ENCODE results near the gene SFMBT1. TPM values are rescaled to one million over a fixed set of nuclear protein-coding genes. Genes with fewer than 3 reads are reported as not detected.

SFMBT1 gene
- total RNA-seq, 1 experiment from 2014 or later = 3.0 TPM

- no peak for DNase-seq
- H2AFZ ChIP-seq (ENCODE audit: low read length) = no peak overlapping the region
- H3K4me1 ChIP-seq (ENCODE audit: low read length) = peaks cover 16% of the 10 kb centered on the region
- H3K79me2 ChIP-seq (ENCODE audit: low read length) = no peaks in the 10 kb centered on the region
- no peaks in the 10 kb centered on the region for H3K9me2 ChIP-seq (replicated peaks; ENCODE audit: insufficient read depth, low read length)
- H3K4me2 ChIP-seq (ENCODE audit: low read depth, low read length, poor library complexity, severe bottlenecking) = no peak overlapping the region
- H3K4me3 ChIP-seq (ENCODE audit: low read length) = no peak overlapping the region
- H3K9ac ChIP-seq (ENCODE audit: low read length) = no peak overlapping the region
- no peaks in the 10 kb centered on the region for H3K9me3 ChIP-seq (ENCODE audit: low read length)
- H3K36me3 ChIP-seq (ENCODE audit: insufficient read depth, low read length) = no peaks in the 10 kb centered on the region
- no peaks in the 10 kb centered on the region for H3K27me3 ChIP-seq (ENCODE audit: low read length)
- no peak overlapping the region for H3K27ac ChIP-seq (ENCODE audit: low read length)
- no peaks in the 10 kb centered on the region for H4K20me1 ChIP-seq (ENCODE audit: insufficient read depth, low read depth, low read length)
Measured at GRCh38 chr3:52926554-52926953, 119.3 kb downstream of the SFMBT1 start.

GRCh38 chr3:52925405-52926313 lies 120.2 kb downstream of the SFMBT1 start:
- peaks cover 12% of the 10 kb centered on the region for H3K4me1 ChIP-seq (ENCODE audit: low read length)
- H3K36me3 ChIP-seq (ENCODE audit: insufficient read depth, low read length) = no peaks in the 10 kb centered on the region
- H2AFZ ChIP-seq (ENCODE audit: low read length) = no peak overlapping the region
- no peak overlapping the region for H3K4me2 ChIP-seq (ENCODE audit: low read depth, low read length, poor library complexity, severe bottlenecking)
- H4K20me1 ChIP-seq (ENCODE audit: insufficient read depth, low read depth, low read length) = no peaks in the 10 kb centered on the region
- no peak overlapping the region for H3K27ac ChIP-seq (ENCODE audit: low read length)
- no peaks in the 10 kb centered on the region for H3K9me2 ChIP-seq (replicated peaks; ENCODE audit: insufficient read depth, low read length)
- H3K9ac ChIP-seq (ENCODE audit: low read length) = no peak overlapping the region
- no peak for DNase-seq
- no peaks in the 10 kb centered on the region for H3K9me3 ChIP-seq (ENCODE audit: low read length)
- no peaks in the 10 kb centered on the region for H3K79me2 ChIP-seq (ENCODE audit: low read length)
- H3K4me3 ChIP-seq (ENCODE audit: low read length) = no peak overlapping the region
- H3K27me3 ChIP-seq (ENCODE audit: low read length) = no peaks in the 10 kb centered on the region

- no peak overlapping the region for H2AFZ ChIP-seq (ENCODE audit: low read length)
- DNase-seq = no peak
- H3K27ac ChIP-seq (ENCODE audit: low read length) = no peak overlapping the region
- H3K4me1 ChIP-seq (ENCODE audit: low read length) = peaks cover 6% of the 10 kb centered on the region
- H3K79me2 ChIP-seq (ENCODE audit: low read length) = no peaks in the 10 kb centered on the region
- H4K20me1 ChIP-seq (ENCODE audit: insufficient read depth, low read depth, low read length) = no peaks in the 10 kb centered on the region
- H3K9me3 ChIP-seq (ENCODE audit: low read length) = no peaks in the 10 kb centered on the region
- H3K4me3 ChIP-seq (ENCODE audit: low read length) = no peak overlapping the region
- no peaks in the 10 kb centered on the region for H3K36me3 ChIP-seq (ENCODE audit: insufficient read depth, low read length)
- H3K4me2 ChIP-seq (ENCODE audit: low read depth, low read length, poor library complexity, severe bottlenecking) = no peak overlapping the region
- H3K27me3 ChIP-seq (ENCODE audit: low read length) = no peaks in the 10 kb centered on the region
- no peak overlapping the region for H3K9ac ChIP-seq (ENCODE audit: low read length)
- no peaks in the 10 kb centered on the region for H3K9me2 ChIP-seq (replicated peaks; ENCODE audit: insufficient read depth, low read length)
Measured at GRCh38 chr3:52923963-52924362, 121.9 kb downstream of the SFMBT1 start.

GRCh38 chr3:52920841-52921240 lies 125.0 kb downstream of the SFMBT1 start:
- peaks cover 6% of the 10 kb centered on the region for H3K4me1 ChIP-seq (ENCODE audit: low read length)
- no peaks in the 10 kb centered on the region for H3K36me3 ChIP-seq (ENCODE audit: insufficient read depth, low read length)
- H3K27me3 ChIP-seq (ENCODE audit: low read length) = no peaks in the 10 kb centered on the region
- no peaks in the 10 kb centered on the region for H4K20me1 ChIP-seq (ENCODE audit: insufficient read depth, low read depth, low read length)
- H3K9me3 ChIP-seq (ENCODE audit: low read length) = no peaks in the 10 kb centered on the region
- no peak overlapping the region for H3K9ac ChIP-seq (ENCODE audit: low read length)
- no peak overlapping the region for H3K4me2 ChIP-seq (ENCODE audit: low read depth, low read length, poor library complexity, severe bottlenecking)
- no peak overlapping the region for H3K27ac ChIP-seq (ENCODE audit: low read length)
- H3K79me2 ChIP-seq (ENCODE audit: low read length) = no peaks in the 10 kb centered on the region
- no peak overlapping the region for H3K4me3 ChIP-seq (ENCODE audit: low read length)
- DNase-seq = no peak
- H3K9me2 ChIP-seq (replicated peaks; ENCODE audit: insufficient read depth, low read length) = no peaks in the 10 kb centered on the region
- H2AFZ ChIP-seq (ENCODE audit: low read length) = no peak overlapping the region

GRCh38 chr3:52917044-52917443 lies 128.8 kb downstream of the SFMBT1 start:
- Histone ChIP-seq H3K4me1 (ENCODE audit: low read length) (no peaks in the 10 kb centered on the region), H3K9me2 (replicated peaks; ENCODE audit: insufficient read depth, low read length) (no peaks in the 10 kb centered on the region), H4K20me1 (ENCODE audit: insufficient read depth, low read depth, low read length) (no peaks in the 10 kb centered on the region), H3K79me2 (ENCODE audit: low read length) (no peaks in the 10 kb centered on the region), H3K9me3 (ENCODE audit: low read length) (no peaks in the 10 kb centered on the region), H2AFZ (ENCODE audit: low read length) (no peak overlapping the region), H3K36me3 (ENCODE audit: insufficient read depth, low read length) (no peaks in the 10 kb centered on the region), H3K27me3 (ENCODE audit: low read length) (no peaks in the 10 kb centered on the region), H3K9ac (ENCODE audit: low read length) (no peak overlapping the region), H3K4me2 (ENCODE audit: low read depth, low read length, poor library complexity, severe bottlenecking) (no peak overlapping the region), H3K4me3 (ENCODE audit: low read length) (no peak overlapping the region), H3K27ac (ENCODE audit: low read length) (no peak overlapping the region)
- DNase-seq = no peak

- Histone ChIP-seq H3K79me2 (ENCODE audit: low read length) (no peaks in the 10 kb centered on the region), H3K4me1 (ENCODE audit: low read length) (no peaks in the 10 kb centered on the region), H3K9me3 (ENCODE audit: low read length) (no peaks in the 10 kb centered on the region), H3K9me2 (replicated peaks; ENCODE audit: insufficient read depth, low read length) (no peaks in the 10 kb centered on the region), H3K27ac (ENCODE audit: low read length) (no peak overlapping the region), H3K36me3 (ENCODE audit: insufficient read depth, low read length) (no peaks in the 10 kb centered on the region), H3K27me3 (ENCODE audit: low read length) (no peaks in the 10 kb centered on the region), H4K20me1 (ENCODE audit: insufficient read depth, low read depth, low read length) (no peaks in the 10 kb centered on the region), H2AFZ (ENCODE audit: low read length) (no peak overlapping the region), H3K9ac (ENCODE audit: low read length) (no peak overlapping the region), H3K4me3 (ENCODE audit: low read length) (no peak overlapping the region), H3K4me2 (ENCODE audit: low read depth, low read length, poor library complexity, severe bottlenecking) (no peak overlapping the region)
- DNase-seq = no peak
Measured at GRCh38 chr3:52915294-52915693, 130.6 kb downstream of the SFMBT1 start.

- DNase-seq = no peak
- Histone ChIP-seq H2AFZ (ENCODE audit: low read length) (no peak overlapping the region), H3K9me2 (replicated peaks; ENCODE audit: insufficient read depth, low read length) (no peaks in the 10 kb centered on the region), H3K4me1 (ENCODE audit: low read length) (no peaks in the 10 kb centered on the region), H3K9me3 (ENCODE audit: low read length) (no peaks in the 10 kb centered on the region), H3K79me2 (ENCODE audit: low read length) (no peaks in the 10 kb centered on the region), H3K27ac (ENCODE audit: low read length) (no peak overlapping the region), H3K4me2 (ENCODE audit: low read depth, low read length, poor library complexity, severe bottlenecking) (no peak overlapping the region), H3K4me3 (ENCODE audit: low read length) (no peak overlapping the region), H3K27me3 (ENCODE audit: low read length) (no peaks in the 10 kb centered on the region), H3K36me3 (ENCODE audit: insufficient read depth, low read length) (no peaks in the 10 kb centered on the region), H3K9ac (ENCODE audit: low read length) (no peak overlapping the region), H4K20me1 (ENCODE audit: insufficient read depth, low read depth, low read length) (no peaks in the 10 kb centered on the region)
Measured at GRCh38 chr3:52912885-52913731, 132.8 kb downstream of the SFMBT1 start.

GRCh38 chr3:52910823-52911222 lies 135.1 kb downstream of the SFMBT1 start:
- H3K4me2 ChIP-seq (ENCODE audit: low read depth, low read length, poor library complexity, severe bottlenecking) = no peak overlapping the region
- no peaks in the 10 kb centered on the region for H3K9me3 ChIP-seq (ENCODE audit: low read length)
- no peaks in the 10 kb centered on the region for H3K27me3 ChIP-seq (ENCODE audit: low read length)
- H4K20me1 ChIP-seq (ENCODE audit: insufficient read depth, low read depth, low read length) = no peaks in the 10 kb centered on the region
- H3K79me2 ChIP-seq (ENCODE audit: low read length) = no peaks in the 10 kb centered on the region
- H3K4me1 ChIP-seq (ENCODE audit: low read length) = no peaks in the 10 kb centered on the region
- H3K27ac ChIP-seq (ENCODE audit: low read length) = no peak overlapping the region
- no peak overlapping the region for H3K4me3 ChIP-seq (ENCODE audit: low read length)
- no peak overlapping the region for H3K9ac ChIP-seq (ENCODE audit: low read length)
- no peak for DNase-seq
- no peak overlapping the region for H2AFZ ChIP-seq (ENCODE audit: low read length)
- no peaks in the 10 kb centered on the region for H3K36me3 ChIP-seq (ENCODE audit: insufficient read depth, low read length)
- H3K9me2 ChIP-seq (replicated peaks; ENCODE audit: insufficient read depth, low read length) = no peaks in the 10 kb centered on the region
